Measurements from ENCODE around the gene FHOD3.

Gene FHOD3

DNA sequence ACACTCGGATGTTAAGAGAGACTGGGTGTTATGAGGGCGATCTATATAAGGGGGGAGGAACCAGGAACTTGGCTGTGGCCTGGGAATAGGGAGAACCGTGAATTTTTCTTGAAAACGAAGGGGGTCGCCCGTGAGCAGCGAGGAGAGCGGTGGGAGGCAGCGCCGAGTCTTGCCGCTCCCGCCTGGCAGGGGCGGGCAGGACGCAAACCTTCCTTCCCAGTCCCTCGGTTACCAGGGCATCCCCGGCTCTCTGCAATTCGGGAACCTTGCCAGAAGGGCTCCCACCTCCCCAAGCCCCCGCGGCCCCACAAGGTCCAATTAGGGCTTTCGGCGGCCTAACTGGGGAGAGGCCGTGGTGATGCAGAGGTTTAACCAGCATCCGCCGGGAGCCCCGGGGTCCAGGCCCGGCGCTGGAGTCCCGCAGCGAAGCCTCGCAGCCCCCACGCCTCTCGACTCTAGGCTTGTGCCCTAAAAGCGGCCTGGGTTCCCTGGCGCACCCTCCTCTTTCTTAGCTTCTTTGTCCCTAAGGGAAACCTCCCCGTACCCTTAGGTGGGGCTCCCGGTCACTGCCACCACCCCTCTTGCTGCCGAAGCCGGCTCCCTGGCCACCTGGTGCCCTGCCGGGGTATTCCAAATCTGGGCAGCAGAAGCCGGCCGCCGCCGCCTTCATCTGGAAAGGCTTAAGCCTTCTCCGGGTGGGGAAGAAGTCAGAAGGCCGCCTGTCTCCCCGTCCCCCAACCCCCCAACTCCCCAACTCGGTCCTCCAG is 680 bp upstream of the FHOD3 start:
- no peak for DNase-seq (ENCODE audit: low read depth in 3 of 3)

GRCh38 chr18:36298126-36298741 is 721 bp downstream of the FHOD3 start:
- no peak for DNase-seq (ENCODE audit: low read depth in 3 of 3)

DNA sequence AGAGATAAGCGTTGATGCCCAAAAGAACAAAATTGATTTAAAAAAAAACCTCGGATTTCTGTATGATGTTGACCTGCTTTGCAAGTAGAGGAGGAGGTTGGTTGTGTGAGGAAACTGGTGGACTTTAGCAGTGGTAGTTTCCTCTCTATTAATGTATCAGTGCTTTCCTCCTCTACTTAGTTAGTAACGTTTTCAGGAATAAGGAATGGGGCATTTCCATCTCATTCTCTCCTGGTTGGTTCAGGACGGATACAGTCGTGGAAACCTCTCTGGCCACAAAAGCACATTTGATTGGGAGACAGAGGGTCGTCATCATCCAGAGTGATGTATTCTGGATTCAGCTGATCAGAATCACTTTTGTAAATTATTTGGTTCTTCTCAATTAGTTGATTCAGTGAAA is 1.5 kb downstream of the FHOD3 start:
- no peak for DNase-seq (ENCODE audit: low read depth in 3 of 3)

DNA sequence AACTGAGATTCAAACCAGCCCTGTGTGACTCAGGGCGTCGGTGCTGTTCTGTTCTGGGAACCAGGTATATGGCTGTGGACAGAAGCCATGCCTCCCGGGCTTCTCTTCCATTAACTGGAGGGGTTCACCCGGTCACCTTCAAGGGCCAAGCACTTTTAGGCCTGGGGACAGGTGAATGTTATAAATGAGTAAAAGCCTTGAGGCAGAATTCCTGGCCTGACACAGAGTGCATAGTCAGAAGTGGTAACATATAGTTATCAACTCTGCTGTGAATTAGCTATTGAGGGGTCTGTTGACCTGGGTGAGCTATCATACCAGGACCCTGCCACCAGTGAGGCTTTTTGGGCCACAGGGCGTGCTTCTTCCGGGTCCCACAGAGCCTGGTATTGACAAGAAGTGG is 2.7 kb downstream of the FHOD3 start:
- no peak for DNase-seq (ENCODE audit: low read depth in 3 of 3)

DNA sequence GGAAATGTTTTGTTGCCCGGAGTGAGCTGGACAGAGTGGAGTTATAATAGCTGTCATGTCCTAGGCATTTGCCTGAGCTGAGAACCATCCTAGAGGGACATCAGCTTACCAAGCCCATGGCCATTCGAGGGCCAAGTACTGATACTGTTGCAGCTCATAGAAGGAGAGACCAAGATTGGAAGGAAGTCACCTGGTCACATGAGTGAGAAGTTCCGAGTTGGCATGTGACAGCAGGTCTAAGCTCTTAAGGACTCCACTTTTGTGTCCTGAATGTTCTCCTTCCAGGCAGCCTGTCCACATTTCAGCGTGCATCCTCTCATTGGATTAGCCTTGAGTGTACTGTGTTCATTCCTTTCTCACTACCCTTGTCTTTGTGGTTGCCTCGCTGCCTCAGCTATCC is 4.4 kb downstream of the FHOD3 start:
- DNase-seq (ENCODE audit: low read depth in 3 of 3), result no peak

- no peak for DNase-seq (ENCODE audit: low read depth in 3 of 3)
These were observed 5.2 kb downstream of the FHOD3 start for GRCh38 chr18:36302676-36303075.

DNA sequence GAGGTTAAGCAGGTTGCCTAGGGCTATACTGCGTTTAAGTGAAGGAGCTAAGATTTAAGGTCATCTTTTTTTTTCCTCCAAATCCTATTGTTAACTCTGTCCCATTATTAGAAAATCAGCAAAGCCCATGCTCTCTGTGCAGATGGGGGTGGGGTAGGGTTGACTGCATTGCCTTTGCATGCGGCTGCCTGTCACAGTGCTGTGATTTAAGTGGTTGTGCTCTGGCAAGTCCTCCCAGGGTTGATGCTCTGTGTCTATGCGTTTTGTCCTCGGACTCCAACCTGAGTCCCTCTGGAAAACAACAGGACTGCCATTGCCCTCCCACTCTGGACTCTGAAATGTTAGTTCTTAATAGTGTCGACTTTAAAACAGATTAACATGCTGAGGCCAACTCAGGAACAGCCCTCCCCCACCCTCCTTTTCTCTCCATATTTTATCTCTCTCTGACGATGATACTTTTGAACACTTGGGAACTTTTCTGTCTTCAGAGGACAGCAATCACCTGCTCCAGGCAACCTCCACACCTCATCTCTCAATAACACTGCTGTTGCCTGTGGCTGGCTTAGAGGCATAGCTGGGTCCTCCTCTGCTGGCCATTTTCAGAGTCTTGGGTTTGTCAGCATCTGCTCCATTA is 5.8 kb downstream of the FHOD3 start:
- no peak for DNase-seq (ENCODE audit: low read depth in 3 of 3)

DNA sequence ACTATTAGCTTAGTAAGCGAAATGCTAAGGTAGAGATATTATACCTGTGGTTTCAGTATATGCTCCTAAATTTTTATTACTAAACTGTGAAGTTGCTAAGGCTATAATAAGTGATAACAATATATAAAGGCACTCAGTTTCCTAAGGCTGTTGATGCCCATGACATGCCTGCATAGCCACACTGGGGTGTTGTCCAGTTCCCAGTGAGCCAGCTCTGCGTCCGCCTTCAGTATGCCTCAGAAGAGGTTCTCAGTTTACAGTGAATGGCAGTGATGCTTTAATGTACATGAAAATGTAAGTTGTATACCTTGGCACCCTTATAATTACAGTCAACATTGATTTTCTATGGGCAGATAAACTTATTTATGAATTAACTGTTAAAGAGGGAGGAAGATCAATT is 7.2 kb downstream of the FHOD3 start:
- no peak for DNase-seq (ENCODE audit: low read depth in 3 of 3)

DNA sequence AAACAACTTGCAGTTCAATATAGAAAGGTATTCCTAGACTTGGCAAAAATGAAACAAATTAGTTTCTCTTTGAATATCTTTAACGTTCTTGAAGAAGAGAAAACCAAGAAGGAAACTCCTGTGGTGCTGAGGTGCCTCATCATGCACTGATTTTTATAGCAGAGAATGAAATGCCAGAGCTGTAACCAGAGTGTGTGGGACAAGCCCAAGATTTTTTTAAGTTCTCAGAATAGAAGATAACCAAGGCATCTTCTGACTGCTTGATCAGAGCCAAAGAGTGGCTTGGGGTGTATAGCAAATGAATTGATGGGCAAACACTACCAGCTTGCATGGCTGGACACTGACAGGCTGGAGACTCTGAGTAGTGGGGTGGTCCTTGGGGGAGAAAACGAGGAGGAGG is 7.9 kb downstream of the FHOD3 start:
- DNase-seq (ENCODE audit: low read depth in 3 of 3), result no peak

DNA sequence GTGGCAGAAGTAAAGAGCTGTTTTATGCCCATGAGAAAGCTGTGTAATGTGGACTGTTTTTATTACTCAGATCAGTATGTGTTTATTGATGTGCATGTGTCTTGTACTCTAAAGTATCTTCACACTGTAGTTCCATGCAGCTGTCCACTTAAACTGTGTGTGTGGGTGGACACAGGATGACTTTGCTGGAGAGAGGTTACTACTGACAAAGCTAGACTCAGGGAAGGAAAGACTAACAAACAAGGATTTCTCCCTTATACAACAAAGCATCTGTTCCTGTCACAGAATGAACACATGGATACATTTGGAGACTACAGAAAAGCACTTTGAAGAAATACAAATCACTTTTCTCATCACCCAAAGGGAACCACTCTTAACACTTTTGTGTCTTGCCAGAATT is 10.0 kb downstream of the FHOD3 start:
- DNase-seq (ENCODE audit: low read depth in 3 of 3), result no peak

- no peak for DNase-seq (ENCODE audit: low read depth in 3 of 3)
These were observed 11.4 kb downstream of the FHOD3 start for GRCh38 chr18:36308711-36309435.

DNA sequence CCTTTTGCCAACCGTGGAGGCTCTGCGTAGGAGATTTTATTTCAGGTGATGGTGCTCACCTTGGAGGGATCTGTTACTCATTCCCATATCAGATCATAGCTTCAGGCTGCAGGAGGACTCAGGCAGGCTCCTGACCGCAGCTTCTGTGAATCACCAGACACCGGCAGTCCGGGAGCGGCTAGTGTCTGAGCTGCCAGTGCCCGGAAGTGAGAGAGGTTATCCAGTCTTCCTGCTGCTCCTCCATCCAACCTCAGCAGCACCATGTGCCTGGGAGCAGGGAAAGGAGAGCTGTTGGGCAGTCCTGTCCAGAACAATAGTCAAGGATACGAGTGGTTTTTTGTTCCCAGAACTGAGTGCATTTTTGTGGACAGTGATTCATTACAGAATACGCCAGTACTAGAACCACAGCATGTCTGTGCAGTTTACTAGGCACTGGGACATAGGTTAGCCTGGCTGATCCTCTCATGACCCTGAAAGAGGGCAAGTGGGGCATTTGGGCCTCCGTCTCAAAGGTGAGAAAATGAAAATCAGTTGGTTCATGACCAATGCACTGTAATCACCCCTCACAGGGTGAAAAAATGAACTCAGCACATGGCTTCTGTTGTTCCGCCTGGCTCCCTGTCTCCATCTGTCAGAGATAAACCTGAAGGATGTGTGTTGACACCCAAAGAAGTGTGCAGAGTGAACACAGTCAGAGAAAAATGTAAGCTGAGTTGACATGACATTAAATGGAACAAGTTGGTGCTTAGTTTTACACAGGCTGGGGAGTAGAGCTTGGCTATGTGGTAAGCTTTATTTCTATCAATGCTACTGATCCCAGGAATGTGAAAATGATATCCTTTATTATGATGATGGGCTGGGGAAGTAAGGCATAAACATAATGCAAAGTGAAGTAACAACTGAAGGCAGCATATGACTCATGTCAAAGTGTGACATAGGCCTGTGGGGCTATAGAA is 12.2 kb downstream of the FHOD3 start:
- no peak for DNase-seq (ENCODE audit: low read depth in 3 of 3)

DNA sequence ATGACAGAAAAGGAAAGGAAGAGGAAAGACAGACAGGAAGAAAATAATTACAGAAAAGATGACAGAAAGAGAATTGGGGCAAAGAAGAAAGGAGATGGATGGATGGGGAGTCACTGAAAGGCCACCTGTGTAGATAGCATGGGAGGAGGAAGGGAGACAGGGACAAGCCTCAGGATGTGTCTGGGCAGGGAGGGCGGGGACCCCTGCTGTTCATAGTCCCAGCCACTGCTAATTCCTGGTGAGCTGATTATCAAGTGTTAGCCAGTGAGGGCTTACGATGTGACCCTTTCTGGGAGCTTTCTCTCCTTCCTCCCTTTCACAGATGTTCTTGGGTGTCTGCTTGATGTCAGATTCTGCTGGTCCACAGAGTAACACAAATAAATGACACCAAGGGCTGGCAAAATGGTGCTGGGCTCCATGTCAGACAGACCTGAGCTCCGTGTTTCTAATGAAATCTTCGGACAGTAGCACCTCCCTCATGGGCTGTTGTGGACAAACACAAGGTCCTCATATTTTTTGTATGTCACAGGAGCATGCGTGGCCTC is 13.6 kb downstream of the FHOD3 start:
- DNase-seq (ENCODE audit: low read depth in 3 of 3), result no peak

- DNase-seq (ENCODE audit: low read depth in 3 of 3), result no peak
These were observed 15.4 kb downstream of the FHOD3 start for GRCh38 chr18:36312806-36313395.

- DNase-seq (ENCODE audit: low read depth in 3 of 3), result no peak
These were observed 16.6 kb downstream of the FHOD3 start for GRCh38 chr18:36314098-36314497.

GRCh38 chr18:36314754-36315153 is 17.2 kb downstream of the FHOD3 start:
- no peak for DNase-seq (ENCODE audit: low read depth in 3 of 3)

- DNase-seq (ENCODE audit: low read depth in 3 of 3), result no peak
These were observed 18.2 kb downstream of the FHOD3 start for GRCh38 chr18:36315736-36316135.

GRCh38 chr18:36316246-36316645 is 18.7 kb downstream of the FHOD3 start:
- no peak for DNase-seq (ENCODE audit: low read depth in 3 of 3)

- no peak for DNase-seq (ENCODE audit: low read depth in 3 of 3)
These were observed 24.3 kb downstream of the FHOD3 start for GRCh38 chr18:36321658-36322407.

GRCh38 chr18:36322408-36322728 is 24.9 kb downstream of the FHOD3 start:
- DNase-seq (ENCODE audit: low read depth in 3 of 3), result no peak
